Epidermal melanocyte (primary cell): ENCODE data around the gene ZNF827.

Experiments used
- DNase-seq: peaks from one replicate; pipeline ENCODE4 v3.0.0; 2011; ENCODE audit warnings: low spot score; ENCODE audit not compliant: insufficient read length

Gene ZNF827

GRCh38 chr4:145938618-145939440 lies at the start of gene ZNF827:
Gene ZNF827, minus strand, starts transcription at chr4:145938823. Its CDS starts 416 bp downstream, at chr4:145938407.
- DNase-seq = no peak

GRCh38 chr4:145984563-145984962 lies 45.9 kb upstream of the ZNF827 start:
- DNase-seq = no peak

- DNase-seq = no peak
These were observed 44.2 kb upstream of the ZNF827 start for GRCh38 chr4:145982791-145983190.

GRCh38 chr4:145979160-145979559 lies 40.5 kb upstream of the ZNF827 start:
- DNase-seq = no peak

GRCh38 chr4:145976680-145977079 lies 38.1 kb upstream of the ZNF827 start:
- DNase-seq = no peak

DNA sequence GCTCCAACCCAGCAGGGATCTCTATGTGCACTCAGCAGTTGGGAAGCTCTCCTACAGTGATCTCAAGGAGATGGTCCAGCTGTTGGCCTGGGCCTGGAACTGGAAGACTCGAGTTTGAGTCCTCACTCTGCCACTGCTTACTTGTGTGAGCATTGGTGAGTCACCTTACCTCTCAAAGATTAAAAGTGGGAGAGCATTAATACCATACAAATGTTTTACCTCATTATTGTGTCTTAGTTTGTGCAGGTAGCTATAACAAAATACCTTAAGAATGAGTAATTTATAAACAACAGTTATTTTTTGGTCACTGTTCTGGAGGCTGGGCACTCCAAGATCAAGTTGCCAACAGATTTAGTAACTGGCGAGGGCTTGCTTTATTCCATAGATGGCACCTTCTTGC lies 21.4 kb upstream of the ZNF827 start:
- no peak for DNase-seq

GRCh38 chr4:145957302-145957701 lies 18.7 kb upstream of the ZNF827 start:
- no peak for DNase-seq

GRCh38 chr4:145956288-145956890 lies 17.8 kb upstream of the ZNF827 start:
- no peak for DNase-seq

- DNase-seq = no peak
These were observed 16.3 kb upstream of the ZNF827 start for GRCh38 chr4:145954924-145955339.

DNA sequence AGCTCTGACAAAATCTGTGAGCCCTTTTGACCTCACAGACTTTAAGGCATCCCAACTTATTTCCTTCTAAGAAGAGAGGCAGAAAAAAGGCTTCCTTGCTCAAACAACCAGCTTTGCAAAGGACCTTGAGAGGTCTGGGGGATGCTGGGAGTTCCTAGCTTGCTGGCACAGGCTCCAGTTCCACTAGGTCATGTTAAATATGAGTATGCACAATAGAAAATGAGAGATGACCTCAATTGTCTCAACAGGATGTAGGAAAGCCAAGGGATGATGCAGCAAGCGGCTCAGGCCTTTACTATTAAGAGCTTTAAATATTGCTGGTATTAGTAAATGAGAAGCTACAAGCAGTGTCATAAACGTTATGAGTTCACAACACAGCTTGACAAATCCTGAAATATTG lies 13.3 kb upstream of the ZNF827 start:
- no peak for DNase-seq

- DNase-seq = no peak
These were observed 7.0 kb upstream of the ZNF827 start for GRCh38 chr4:145945431-145946155.

GRCh38 chr4:145944886-145945285 lies 6.3 kb upstream of the ZNF827 start:
- no peak for DNase-seq

DNA sequence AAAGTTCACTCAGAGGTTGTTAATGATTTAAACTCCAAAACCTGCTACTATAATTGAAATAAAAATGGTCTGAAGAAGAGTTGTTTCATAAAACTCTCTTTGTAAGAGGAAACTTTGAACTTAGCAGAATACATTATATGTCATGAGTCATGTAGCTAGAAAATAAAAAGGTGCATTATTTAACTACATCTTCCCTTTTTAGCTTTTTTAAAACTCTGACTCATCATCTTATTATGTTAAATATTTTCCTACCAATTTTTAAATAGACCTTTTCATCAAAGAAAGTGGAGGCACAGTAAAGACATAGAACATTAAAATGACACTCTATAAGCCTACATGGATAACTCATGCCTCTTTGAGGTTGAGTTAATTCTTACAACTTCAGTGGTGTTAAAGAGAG lies 1.2 kb upstream of the ZNF827 start:
- DNase-seq = no peak

- DNase-seq = no peak
These were observed 773 bp upstream of the ZNF827 start for GRCh38 chr4:145939441-145939750.

DNA sequence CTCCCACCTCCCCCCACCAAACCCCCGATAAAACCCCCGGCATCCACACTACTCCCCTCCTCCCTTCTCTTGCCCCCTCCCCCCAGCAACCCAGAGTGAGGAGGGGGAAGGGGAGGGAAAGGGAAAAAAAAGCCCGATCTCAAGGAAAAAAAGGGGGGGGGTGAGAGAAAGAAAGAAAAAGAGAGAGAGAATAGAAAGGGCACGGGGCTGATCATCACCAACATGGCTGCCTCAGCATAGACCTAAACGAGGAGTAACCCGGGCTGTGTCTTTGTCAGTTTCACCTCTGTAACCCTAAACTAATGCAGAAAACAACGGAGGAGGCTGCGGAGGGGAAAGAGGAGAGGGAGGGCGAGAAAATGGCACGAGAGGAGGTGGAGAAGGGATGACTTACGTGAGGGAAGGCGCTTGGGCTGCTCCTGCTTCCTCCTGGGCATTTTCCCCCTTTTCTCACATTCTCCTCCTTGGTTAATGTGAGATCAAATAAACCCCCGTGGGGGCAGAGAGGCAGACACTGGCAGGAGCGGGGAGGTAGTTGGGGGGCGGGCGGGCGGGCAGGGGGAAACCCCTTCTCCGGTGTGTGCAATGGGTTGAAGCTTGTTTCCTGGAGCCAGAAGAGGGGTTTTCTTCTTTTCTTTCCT lies 532 bp downstream of the ZNF827 start:
- DNase-seq = no peak

- no peak for DNase-seq
These were observed 1.4 kb downstream of the ZNF827 start for GRCh38 chr4:145936997-145937901.

DNA sequence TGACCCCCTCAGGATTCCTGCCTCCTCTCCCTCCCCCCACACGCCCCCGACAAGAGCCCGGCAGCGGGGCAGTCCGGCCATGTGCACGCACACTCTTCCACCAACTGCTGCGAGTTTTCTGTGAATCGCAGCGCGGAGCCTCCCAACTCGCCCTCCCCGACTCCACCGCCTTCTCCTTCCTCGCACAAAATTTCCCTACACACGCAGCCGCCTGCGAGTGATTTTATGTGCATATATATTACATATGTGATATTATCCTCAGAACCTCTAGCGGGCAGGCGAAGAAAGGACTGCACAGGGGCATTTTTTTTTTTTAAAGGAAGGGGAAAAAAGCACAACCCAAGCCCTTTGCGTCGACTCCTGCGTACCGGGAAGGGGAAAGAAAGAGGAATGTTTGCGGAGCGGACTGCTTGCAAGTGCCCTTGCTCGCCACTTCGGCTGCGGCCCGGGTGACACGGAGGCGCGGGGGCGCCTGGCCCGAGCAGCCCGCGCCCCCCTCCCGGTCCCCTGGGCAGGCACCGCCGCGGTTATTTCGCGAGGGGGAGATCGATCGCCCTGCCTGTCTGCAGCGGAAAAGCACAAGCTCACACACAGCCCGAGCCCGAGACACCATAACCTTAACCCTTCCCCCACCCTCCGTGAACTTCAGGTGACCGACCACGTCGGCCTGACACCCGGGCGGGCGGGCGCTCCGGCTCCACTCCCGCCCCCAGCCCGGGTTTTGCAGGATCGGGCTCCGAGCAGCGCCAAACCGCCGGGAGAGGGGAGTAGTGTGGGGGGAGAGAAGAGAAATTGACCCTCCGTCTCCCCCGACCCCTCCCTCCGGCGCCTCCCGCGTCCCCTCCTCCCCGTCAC lies 2.3 kb downstream of the ZNF827 start:
- DNase-seq = peak; percentile 41

- DNase-seq = no peak
These were observed 3.1 kb downstream of the ZNF827 start for GRCh38 chr4:145935253-145936141.

DNA sequence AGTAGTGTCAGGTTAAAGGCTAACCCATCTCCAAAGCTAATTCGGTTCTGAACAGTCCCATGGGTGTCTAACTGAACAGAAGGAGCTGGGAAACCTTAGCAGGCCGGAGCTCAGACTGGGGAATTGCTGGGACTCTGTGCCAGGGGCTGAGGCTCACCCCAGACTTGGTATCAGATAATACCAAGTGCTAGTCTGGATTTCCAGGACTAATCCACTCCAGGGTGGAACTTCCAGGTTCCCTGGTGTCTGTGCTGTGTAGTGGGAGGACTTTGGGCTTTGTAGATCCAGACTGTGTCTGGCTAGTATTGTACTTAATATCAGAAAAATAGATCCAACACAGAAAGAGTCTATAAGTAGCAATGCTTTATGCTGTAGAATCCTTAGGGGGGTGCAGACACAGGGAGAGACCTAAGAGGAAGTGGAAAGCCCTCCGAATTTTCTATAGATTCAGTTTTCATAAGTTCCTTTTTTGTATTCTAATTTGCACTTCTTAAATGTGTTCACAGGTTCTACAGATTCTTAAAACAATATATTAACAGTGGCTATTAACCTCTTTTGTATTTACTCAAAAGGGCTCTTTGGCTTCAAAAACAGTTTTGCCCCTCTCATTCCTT lies 4.1 kb downstream of the ZNF827 start:
- no peak for DNase-seq
